ENCODE data around the gene BICRAL. TPM values are rescaled to one million over a fixed set of nuclear protein-coding genes. Genes with fewer than 3 reads are reported as not detected.

Gene BICRAL
- total RNA-seq, 1 donor from 2014 or later = 14.4 TPM

DNA sequence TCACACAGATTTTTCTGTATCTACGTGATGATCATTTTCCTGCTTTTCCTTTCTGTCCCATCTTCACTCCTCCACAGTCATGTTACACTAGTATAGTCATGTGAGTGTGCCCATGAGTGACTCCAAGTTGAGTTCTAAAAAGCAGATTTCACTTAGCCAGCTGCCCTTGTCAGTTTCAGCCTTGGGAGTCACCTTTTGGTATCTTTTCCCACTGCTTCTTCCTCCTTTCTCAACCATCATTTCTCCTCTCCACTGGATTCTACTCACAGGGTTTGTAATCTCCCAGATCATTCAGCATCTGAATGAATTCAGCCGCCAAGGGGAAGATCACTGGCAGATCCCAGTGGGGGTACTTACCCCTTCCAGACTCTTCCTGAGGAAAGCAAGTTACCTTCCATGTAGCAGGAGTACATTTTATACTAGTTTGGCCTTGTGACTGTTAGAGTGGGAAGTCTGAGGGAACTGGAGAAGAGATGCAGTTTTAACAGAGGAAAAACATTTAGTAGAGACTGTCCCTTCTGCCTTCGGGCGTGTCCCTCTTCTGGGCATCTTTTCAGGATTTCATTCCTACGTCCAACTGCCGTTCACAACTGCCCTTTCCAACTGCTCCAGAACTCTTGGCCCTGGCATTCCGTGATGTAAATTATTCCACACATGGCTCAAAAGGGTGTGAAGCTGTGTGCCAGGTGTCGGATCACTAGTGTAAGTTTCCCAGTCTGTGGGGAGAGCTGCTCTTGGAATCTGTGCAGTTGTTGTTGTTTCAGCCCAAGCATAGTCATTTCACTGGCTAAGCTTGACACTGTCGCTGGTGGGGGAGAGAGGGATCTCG, 38.9 kb downstream of the BICRAL start:
- Mint-ChIP-seq H3K27ac (no peak overlapping the region), H3K27me3 (no peaks in the 10 kb centered on the region), H3K36me3 (ENCODE audit: insufficient read depth) (no peaks in the 10 kb centered on the region), H3K4me1 (ENCODE audit: low read depth) (no peaks in the 10 kb centered on the region), H3K9me3 (ENCODE audit: low read depth) (no peaks in the 10 kb centered on the region), H3K4me3 (ENCODE audit: low read depth) (no peak overlapping the region)
- TF ChIP-seq, protein P1, sequence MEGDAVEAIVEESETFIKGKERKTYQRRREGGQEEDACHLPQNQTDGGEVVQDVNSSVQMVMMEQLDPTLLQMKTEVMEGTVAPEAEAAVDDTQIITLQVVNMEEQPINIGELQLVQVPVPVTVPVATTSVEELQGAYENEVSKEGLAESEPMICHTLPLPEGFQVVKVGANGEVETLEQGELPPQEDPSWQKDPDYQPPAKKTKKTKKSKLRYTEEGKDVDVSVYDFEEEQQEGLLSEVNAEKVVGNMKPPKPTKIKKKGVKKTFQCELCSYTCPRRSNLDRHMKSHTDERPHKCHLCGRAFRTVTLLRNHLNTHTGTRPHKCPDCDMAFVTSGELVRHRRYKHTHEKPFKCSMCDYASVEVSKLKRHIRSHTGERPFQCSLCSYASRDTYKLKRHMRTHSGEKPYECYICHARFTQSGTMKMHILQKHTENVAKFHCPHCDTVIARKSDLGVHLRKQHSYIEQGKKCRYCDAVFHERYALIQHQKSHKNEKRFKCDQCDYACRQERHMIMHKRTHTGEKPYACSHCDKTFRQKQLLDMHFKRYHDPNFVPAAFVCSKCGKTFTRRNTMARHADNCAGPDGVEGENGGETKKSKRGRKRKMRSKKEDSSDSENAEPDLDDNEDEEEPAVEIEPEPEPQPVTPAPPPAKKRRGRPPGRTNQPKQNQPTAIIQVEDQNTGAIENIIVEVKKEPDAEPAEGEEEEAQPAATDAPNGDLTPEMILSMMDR (IDR thresholded peaks at IDR 0.05; ENCODE audit: unreplicated experiment) = no peak
- DNase-seq (ENCODE audit: low spot score, unreplicated experiment) = no peak

DNA sequence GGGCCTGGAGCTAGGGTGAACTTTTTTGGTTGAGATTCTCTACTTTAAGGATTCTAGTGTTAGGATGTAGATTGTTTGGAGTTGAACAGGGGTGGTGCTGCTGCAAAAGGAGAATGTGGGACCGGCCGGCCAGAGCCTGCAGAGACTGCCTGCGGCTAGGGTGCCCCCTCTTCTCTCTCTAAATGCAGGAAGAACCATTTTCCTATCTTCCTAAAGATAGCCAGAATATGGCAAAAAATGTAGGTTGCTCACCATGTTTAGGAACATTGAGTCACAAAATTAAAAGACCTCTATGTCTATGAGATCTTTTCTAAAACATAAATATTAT, 39.5 kb downstream of the BICRAL start:
- DNase-seq (ENCODE audit: low spot score, unreplicated experiment) = no peak
- TF ChIP-seq, protein P1 (IDR thresholded peaks at IDR 0.05; ENCODE audit: unreplicated experiment) = no peak
- H3K27ac Mint-ChIP-seq = no peak overlapping the region
- no peaks in the 10 kb centered on the region for H3K4me1 Mint-ChIP-seq (ENCODE audit: low read depth)
- no peaks in the 10 kb centered on the region for H3K27me3 Mint-ChIP-seq
- no peaks in the 10 kb centered on the region for H3K9me3 Mint-ChIP-seq (ENCODE audit: low read depth)
- no peak overlapping the region for H3K4me3 Mint-ChIP-seq (ENCODE audit: low read depth)
- no peaks in the 10 kb centered on the region for H3K36me3 Mint-ChIP-seq (ENCODE audit: insufficient read depth)

DNA sequence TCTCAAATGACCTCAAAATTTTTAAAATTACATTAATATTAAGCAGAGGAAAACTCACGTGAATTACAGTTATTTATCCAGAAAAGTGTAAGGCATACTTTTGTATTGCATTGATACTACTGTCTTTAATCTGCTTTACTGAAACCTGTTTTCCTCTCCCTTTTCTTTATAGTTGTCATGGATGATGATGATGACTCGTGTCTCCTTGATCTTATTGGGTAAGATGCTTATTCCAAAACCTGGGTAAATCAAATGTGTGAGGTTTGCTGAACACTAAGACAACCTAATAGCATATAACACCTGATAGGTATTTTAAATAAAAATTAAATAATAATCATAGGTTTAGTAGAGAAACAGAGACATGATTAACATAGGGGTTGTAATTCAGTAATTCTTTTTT, 40.0 kb downstream of the BICRAL start:
- Mint-ChIP-seq H3K27me3 (no peaks in the 10 kb centered on the region), H3K9me3 (ENCODE audit: low read depth) (no peaks in the 10 kb centered on the region), H3K4me1 (ENCODE audit: low read depth) (no peaks in the 10 kb centered on the region), H3K4me3 (ENCODE audit: low read depth) (no peak overlapping the region), H3K36me3 (ENCODE audit: insufficient read depth) (peaks cover 2% of the 10 kb centered on the region), H3K27ac (no peak overlapping the region)
- no peak for DNase-seq (ENCODE audit: low spot score, unreplicated experiment)
- TF ChIP-seq, protein P1 (IDR thresholded peaks at IDR 0.05; ENCODE audit: unreplicated experiment) = no peak

DNA sequence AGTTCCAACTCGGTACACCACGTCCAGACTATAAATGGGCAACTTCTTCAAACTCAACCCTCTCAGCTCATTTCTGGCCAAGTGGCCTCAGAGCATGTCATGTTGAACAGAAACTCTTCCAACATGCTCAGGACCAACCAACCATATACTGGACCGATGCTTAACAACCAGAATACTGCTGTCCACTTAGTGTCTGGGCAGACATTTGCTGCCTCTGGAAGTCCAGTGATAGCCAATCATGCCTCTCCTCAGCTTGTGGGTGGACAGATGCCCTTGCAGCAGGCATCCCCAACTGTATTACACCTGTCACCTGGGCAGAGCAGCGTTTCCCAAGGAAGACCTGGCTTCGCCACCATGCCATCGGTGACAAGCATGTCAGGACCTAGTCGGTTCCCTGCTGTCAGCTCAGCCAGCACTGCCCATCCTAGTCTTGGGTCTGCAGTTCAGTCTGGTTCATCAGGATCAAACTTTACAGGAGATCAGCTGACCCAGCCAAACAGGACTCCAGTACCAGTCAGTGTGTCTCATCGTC, 47.8 kb downstream of the BICRAL start:
- peaks cover 18% of the 10 kb centered on the region for H3K36me3 Mint-ChIP-seq (ENCODE audit: insufficient read depth)
- H3K27ac Mint-ChIP-seq = no peak overlapping the region
- no peak overlapping the region for H3K4me3 Mint-ChIP-seq (ENCODE audit: low read depth)
- H3K9me3 Mint-ChIP-seq (ENCODE audit: low read depth) = no peaks in the 10 kb centered on the region
- TF ChIP-seq, protein P1 (IDR thresholded peaks at IDR 0.05; ENCODE audit: unreplicated experiment) = no peak
- no peak for DNase-seq (ENCODE audit: low spot score, unreplicated experiment)
- H3K27me3 Mint-ChIP-seq = no peaks in the 10 kb centered on the region
- H3K4me1 Mint-ChIP-seq (ENCODE audit: low read depth) = no peaks in the 10 kb centered on the region

DNA sequence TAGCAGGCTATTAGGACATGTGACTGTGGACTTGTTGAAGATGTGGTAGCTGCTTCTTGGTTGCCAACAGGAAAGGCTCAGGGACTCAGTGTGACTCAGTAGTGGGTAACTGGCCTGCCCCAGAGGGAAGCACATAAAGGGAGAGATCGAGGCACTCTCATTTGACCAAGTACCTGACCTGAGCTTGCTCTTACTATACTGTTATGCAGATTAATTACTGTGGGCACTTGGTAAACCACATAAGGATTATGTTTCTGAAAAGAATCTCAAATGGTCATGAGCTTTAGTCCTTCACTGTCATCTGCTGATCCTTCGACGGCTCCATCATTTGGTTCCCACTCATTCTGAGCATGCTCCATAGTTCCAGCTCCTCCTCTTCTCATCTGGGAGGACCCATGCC, 49.4 kb downstream of the BICRAL start:
- TF ChIP-seq, protein P1 (IDR thresholded peaks at IDR 0.05; ENCODE audit: unreplicated experiment) = no peak
- Mint-ChIP-seq H3K4me1 (ENCODE audit: low read depth) (no peaks in the 10 kb centered on the region), H3K4me3 (ENCODE audit: low read depth) (no peak overlapping the region), H3K27ac (no peak overlapping the region), H3K9me3 (ENCODE audit: low read depth) (no peaks in the 10 kb centered on the region), H3K36me3 (ENCODE audit: insufficient read depth) (peaks cover 20% of the 10 kb centered on the region), H3K27me3 (no peaks in the 10 kb centered on the region)
- DNase-seq (ENCODE audit: low spot score, unreplicated experiment) = no peak
